ENCODE results near the gene PARD3. TPM values are rescaled to one million over a fixed set of nuclear protein-coding genes. Genes with fewer than 3 reads are reported as not detected.

PARD3 gene
- total RNA-seq, 2 donors from 2014 or later, result 36.1 to 48.5 TPM

GRCh38 chr10:34540492-34540891, 274.6 kb downstream of the PARD3 start:
- Histone ChIP-seq H3K27me3 (no peaks in the 10 kb centered on the region), H3K27ac (no peak overlapping the region), H3K36me3 (replicated peaks in 1 of 2; ENCODE audit: insufficient read depth in 1 of 2, low read depth in 2 of 2) (no peaks in the 10 kb centered on the region), H3K9me3 (no peaks in the 10 kb centered on the region), H3K4me1 (peaks cover 6% of the 10 kb centered on the region), H3K4me3 (no peak overlapping the region)
- TF ChIP-seq POLR2A (IDR thresholded peaks at IDR 0.05), result no peak
- no peak for TF ChIP-seq CTCF (IDR thresholded peaks at IDR 0.05)
- ATAC-seq (no peak), DNase-seq (no peak)
- WGBS, 2 donors, result 94 to 97% methylated on average over 7 of the region's 7 CpGs
- intact Hi-C loops (cut with DNase I), result no loop called here

GRCh38 chr10:34539533-34540315, 275.4 kb downstream of the PARD3 start:
- H3K4me3 ChIP-seq, result no peak overlapping the region
- DNase-seq (peak in 1 of 4 donors; percentile 16), ATAC-seq (peak; percentile 38)
- peaks cover 6% of the 10 kb centered on the region for H3K4me1 ChIP-seq
- H3K27ac ChIP-seq, result no peak overlapping the region
- no peaks in the 10 kb centered on the region for H3K9me3 ChIP-seq
- no peaks in the 10 kb centered on the region for H3K27me3 ChIP-seq
- WGBS, 2 donors, result 73 to 81% methylated on average over 13 of the region's 13 CpGs
- intact Hi-C loops (cut with DNase I), result no loop called here
- TF ChIP-seq POLR2A (IDR thresholded peaks at IDR 0.05) (no peak), CTCF (IDR thresholded peaks at IDR 0.05) (no peak)
- no peaks in the 10 kb centered on the region for H3K36me3 ChIP-seq (replicated peaks in 1 of 2; ENCODE audit: insufficient read depth in 1 of 2, low read depth in 2 of 2)

GRCh38 chr10:34538281-34538829, 276.7 kb downstream of the PARD3 start:
- H3K4me3 ChIP-seq, result no peak overlapping the region
- no peaks in the 10 kb centered on the region for H3K9me3 ChIP-seq
- DNase-seq (no peak), ATAC-seq (no peak)
- no peaks in the 10 kb centered on the region for H3K27me3 ChIP-seq
- intact Hi-C loops (cut with DNase I), result no loop called here
- no peak overlapping the region for H3K27ac ChIP-seq
- H3K36me3 ChIP-seq (replicated peaks in 1 of 2; ENCODE audit: insufficient read depth in 1 of 2, low read depth in 2 of 2), result no peaks in the 10 kb centered on the region
- 76 to 80% methylated on average over 10 of the region's 10 CpGs for WGBS, 2 donors
- H3K4me1 ChIP-seq, result no peaks in the 10 kb centered on the region
- TF ChIP-seq POLR2A (IDR thresholded peaks at IDR 0.05), result no peak
- TF ChIP-seq CTCF (IDR thresholded peaks at IDR 0.05), result no peak

- Histone ChIP-seq H3K27me3 (no peaks in the 10 kb centered on the region), H3K4me3 (no peak overlapping the region), H3K9me3 (no peaks in the 10 kb centered on the region), H3K36me3 (replicated peaks in 1 of 2; ENCODE audit: insufficient read depth in 1 of 2, low read depth in 2 of 2) (no peaks in the 10 kb centered on the region), H3K27ac (no peak overlapping the region), H3K4me1 (no peaks in the 10 kb centered on the region)
- TF ChIP-seq POLR2A (IDR thresholded peaks at IDR 0.05) (no peak), CTCF (IDR thresholded peaks at IDR 0.05) (no peak)
- DNase-seq, result no peak
- 77 to 81% methylated on average over 6 of the region's 6 CpGs for WGBS, 2 donors
- intact Hi-C loops (cut with DNase I), result no loop called here
- ATAC-seq, result no peak
Observed at GRCh38 chr10:34537629-34538231, 277.4 kb downstream of the PARD3 start.
